Naive thymus-derived CD4-positive, alpha-beta T cell (primary cell): ENCODE measurements around the gene CAMSAP2. TPM values are rescaled to one million over a fixed set of nuclear protein-coding genes. Genes with fewer than 3 reads are reported as not detected.

Experiments used
- ATAC-seq: fragments of 150-1000 bp; cut with Tn5 transposase; 2 replicates; pipeline ENCODE4 v1.10.0; 2021; ENCODE audit warnings: mild to moderate bottlenecking, moderate library complexity
- CTCF ChIA-PET: fragments of 350-600 bp; sonication (Branson Sonifier 250); formaldehyde crosslinking; loops from one replicate; lab custom pipeline; 2021; ENCODE audit warnings: antibody characterized with exemption; lab: Charles Lee
- POLR2A ChIA-PET: fragments of 350-600 bp; sonication (Branson Sonifier 250); formaldehyde crosslinking; loops from one replicate; lab custom pipeline; 2021; ENCODE audit warnings: antibody characterized with exemption, inconsistent platforms; lab: Charles Lee
- DNase-seq, 9 donors: peaks; one replicate each; pipeline versions ENCODE4 v3.0.0 to v3.0.0-alpha.2; 2020 to 2022; ENCODE audit warnings: mixed read lengths in 1 of 9
- H3K27ac ChIP-seq: one replicate; pipeline ENCODE4 v1.7.0; 2013; ENCODE audit warnings: mild to moderate bottlenecking, low read depth, low read length, moderate library complexity
- H3K27me3 ChIP-seq, 2 donors: one replicate each; pipeline ENCODE4 v1.7.0; 2013; ENCODE audit warnings: low read length in 2 of 2, mild to moderate bottlenecking in 2 of 2, moderate library complexity in 2 of 2; ENCODE audit not compliant: control insufficient read depth in 2 of 2, insufficient read depth in 2 of 2
- H3K36me3 ChIP-seq, 3 experiments: 1 replicate in 2 of 3; 2 replicates in 1 of 3; pipeline ENCODE4 v1.7.0; 2013; ENCODE audit warnings: low read length in 3 of 3, mild to moderate bottlenecking in 3 of 3, moderate library complexity in 1 of 3; ENCODE audit not compliant: insufficient read depth in 3 of 3, control insufficient read depth in 2 of 3
- H3K4me1 ChIP-seq, 2 donors: one replicate each; pipeline ENCODE4 v1.7.0; 2013; ENCODE audit warnings: low read length in 2 of 2, mild to moderate bottlenecking in 2 of 2, moderate library complexity in 1 of 2; ENCODE audit not compliant: control insufficient read depth in 2 of 2, insufficient read depth in 2 of 2
- H3K4me3 ChIP-seq: 2 replicates; pipeline ENCODE4 v1.7.0; 2013; ENCODE audit warnings: mild to moderate bottlenecking, low read length
- H3K9me3 ChIP-seq, 3 experiments: 1 replicate in 2 of 3; 2 replicates in 1 of 3; pipeline ENCODE4 v1.7.0; 2013; ENCODE audit warnings: low read length in 3 of 3; ENCODE audit not compliant: control insufficient read depth in 2 of 3
- H3K27ac Mint-ChIP-seq, 9 donors: one replicate each; pipeline ENCODE4 v1.8.0; 2020 to 2022; ENCODE audit warnings: mixed read lengths in 9 of 9, mild to moderate bottlenecking in 8 of 9, moderate library complexity in 5 of 9, inconsistent platforms in 2 of 9
- H3K27me3 Mint-ChIP-seq, 5 donors: one replicate each; pipeline ENCODE4 v1.8.0; 2021 to 2022; ENCODE audit warnings: mixed read lengths in 5 of 5, mild to moderate bottlenecking in 1 of 5
- H3K36me3 Mint-ChIP-seq, 5 donors: one replicate each; pipeline ENCODE4 v1.8.0; 2020 to 2022; ENCODE audit warnings: mixed read lengths in 5 of 5, mild to moderate bottlenecking in 3 of 5, inconsistent platforms in 1 of 5
- H3K4me1 Mint-ChIP-seq, 7 donors: one replicate each; pipeline ENCODE4 v1.8.0; 2020 to 2022; ENCODE audit warnings: mixed read lengths in 7 of 7, mild to moderate bottlenecking in 3 of 7, inconsistent platforms in 1 of 7
- H3K4me3 Mint-ChIP-seq, 10 donors: one replicate each; pipeline ENCODE4 v1.8.0; 2020 to 2022; ENCODE audit warnings: mild to moderate bottlenecking in 10 of 10, mixed read lengths in 10 of 10, moderate library complexity in 6 of 10, inconsistent platforms in 2 of 10
- H3K9me3 Mint-ChIP-seq, 11 donors: one replicate each; pipeline ENCODE4 v1.8.0; 2020 to 2022; ENCODE audit warnings: mixed read lengths in 11 of 11, mild to moderate bottlenecking in 4 of 11, inconsistent platforms in 1 of 11, moderate library complexity in 1 of 11
- intact Hi-C, 2 donors: fragments of 100-400 bp; cut with micrococcal nuclease; formaldehyde crosslinking; loops; one replicate each; pipeline ENCODE4 v1.15.1; 2023
- polyA plus RNA-seq, 2 donors: library from polyadenylated mRNA; unstranded; fragments of 300-500 nt; fragmentation: Illumina TruSeq; gene quantifications; one replicate each; pipeline ENCODE4 v1.2.3, GENCODE V29; 2021
- total RNA-seq, 6 experiments: library from RNA in 5 of 6; stranded (reverse) in 5 of 6; gene quantifications; 1 replicate in 5 of 6; 2 replicates in 1 of 6; pipeline ENCODE4 v1.2.3 and lab custom pipeline; 2021 to 2026

The CAMSAP2 gene
- total and polyA plus RNA-seq, 7 experiments from 2014 or later: 0.36 to 11.4 (median 4.6) TPM

DNA sequence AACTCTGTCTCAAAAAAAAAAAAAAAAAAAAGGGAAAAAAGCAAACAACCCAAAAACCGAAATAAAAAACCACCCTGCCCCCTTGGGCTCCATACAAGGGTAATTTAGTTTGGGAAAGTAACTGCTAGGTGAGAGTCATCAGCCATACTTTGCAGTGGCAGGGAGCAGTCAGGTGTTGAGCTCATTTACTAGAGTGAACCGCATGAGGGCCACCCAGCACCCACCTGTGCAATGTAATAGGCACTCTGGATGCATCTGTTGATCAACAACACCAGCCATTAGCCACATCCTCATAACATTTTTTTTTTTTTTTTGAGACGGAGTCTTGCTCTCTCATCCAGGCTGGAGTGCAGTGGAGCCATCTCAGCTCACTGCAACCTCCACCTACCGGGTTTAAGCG lies 165.1 kb downstream of the CAMSAP2 start:
- Mint-ChIP-seq H3K4me3 (no peak overlapping the region), H3K9me3 (no peaks in the 10 kb centered on the region), H3K36me3 (no peaks in the 10 kb centered on the region), H3K4me1 (peaks cover 4 to 13% (median 8%) of the 10 kb centered on the region in 7 donors), H3K27ac (no peak overlapping the region), H3K27me3 (peaks cover 0 to 37% (median 0%) of the 10 kb centered on the region in 5 donors)
- H3K27me3 ChIP-seq: no peaks in the 10 kb centered on the region
- DNase-seq: no peak
- ChIA-PET POLR2A (no interaction called here), CTCF (no interaction called here)
- H3K27ac ChIP-seq: no peak overlapping the region
- H3K4me1 ChIP-seq: peaks cover 0 to 16% of the 10 kb centered on the region in 2 donors
- ATAC-seq: no peak
- intact Hi-C loops: no loop called here
- no peaks in the 10 kb centered on the region for H3K36me3 ChIP-seq
- H3K9me3 ChIP-seq: no peaks in the 10 kb centered on the region
- no peak overlapping the region for H3K4me3 ChIP-seq

DNA sequence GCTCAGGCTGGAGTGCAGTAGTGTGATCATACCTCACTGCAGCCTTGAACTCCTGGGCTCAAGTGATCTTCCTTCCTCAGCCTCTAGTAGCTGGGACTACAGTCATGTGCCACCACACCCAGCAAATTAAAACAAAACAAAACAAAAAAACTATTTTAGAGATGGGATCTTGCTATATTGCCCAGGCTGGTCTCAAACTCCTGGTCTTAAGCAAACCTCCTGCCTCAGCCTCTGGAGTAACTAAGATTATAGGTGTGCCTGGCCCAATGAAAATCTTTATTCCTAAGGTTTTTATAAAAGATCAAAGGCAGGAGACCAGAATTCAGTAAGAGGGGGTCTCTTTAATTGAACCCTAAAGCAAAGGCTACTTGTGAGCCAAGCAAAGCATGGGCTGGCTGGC lies 166.1 kb downstream of the CAMSAP2 start:
- no peak overlapping the region for H3K27ac Mint-ChIP-seq
- no peaks in the 10 kb centered on the region for H3K9me3 Mint-ChIP-seq
- Histone ChIP-seq H3K4me1 (peaks cover 0 to 16% of the 10 kb centered on the region in 2 donors), H3K9me3 (no peaks in the 10 kb centered on the region), H3K36me3 (no peaks in the 10 kb centered on the region), H3K4me3 (no peak overlapping the region), H3K27me3 (no peaks in the 10 kb centered on the region), H3K27ac (no peak overlapping the region)
- H3K27me3 Mint-ChIP-seq: peaks cover 0 to 37% (median 0%) of the 10 kb centered on the region in 5 donors
- H3K36me3 Mint-ChIP-seq: no peaks in the 10 kb centered on the region
- POLR2A ChIA-PET: no interaction called here
- H3K4me3 Mint-ChIP-seq: no peak overlapping the region
- ATAC-seq (no peak), DNase-seq (no peak)
- intact Hi-C loops: no loop called here
- CTCF ChIA-PET: no interaction called here
- peaks cover 4 to 12% (median 8%) of the 10 kb centered on the region in 7 donors for H3K4me1 Mint-ChIP-seq

DNA sequence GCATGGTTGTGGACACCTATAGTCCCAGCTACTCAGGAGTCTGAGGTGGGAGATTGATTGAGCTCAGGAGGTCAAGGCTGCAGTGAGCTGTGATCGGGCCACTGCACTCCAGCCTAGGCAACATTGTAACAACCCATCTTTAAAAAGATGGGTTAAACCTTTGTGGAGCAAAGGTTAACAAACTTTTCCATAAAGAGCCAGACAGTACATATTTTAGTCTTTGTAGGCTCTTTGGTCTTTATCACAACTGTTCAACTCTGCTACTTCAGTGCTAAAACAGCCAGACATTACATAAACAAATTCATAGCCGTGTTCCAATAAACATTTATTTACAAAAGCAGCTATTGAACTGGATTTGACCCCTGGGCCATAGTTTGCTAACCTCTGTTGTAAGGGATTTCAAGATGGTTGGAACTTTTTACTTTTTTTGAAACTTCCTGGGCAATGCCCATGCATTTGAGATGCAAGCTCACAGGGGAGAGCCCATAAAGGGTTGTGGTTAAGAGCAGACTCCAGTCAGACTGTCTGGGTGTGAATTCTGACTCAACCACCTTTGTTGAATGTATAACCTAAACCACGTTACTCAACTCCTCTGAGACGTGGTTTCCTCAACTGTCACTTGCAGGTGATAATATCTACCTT lies 166.8 kb downstream of the CAMSAP2 start:
- H3K4me3 Mint-ChIP-seq: no peak overlapping the region

DNA sequence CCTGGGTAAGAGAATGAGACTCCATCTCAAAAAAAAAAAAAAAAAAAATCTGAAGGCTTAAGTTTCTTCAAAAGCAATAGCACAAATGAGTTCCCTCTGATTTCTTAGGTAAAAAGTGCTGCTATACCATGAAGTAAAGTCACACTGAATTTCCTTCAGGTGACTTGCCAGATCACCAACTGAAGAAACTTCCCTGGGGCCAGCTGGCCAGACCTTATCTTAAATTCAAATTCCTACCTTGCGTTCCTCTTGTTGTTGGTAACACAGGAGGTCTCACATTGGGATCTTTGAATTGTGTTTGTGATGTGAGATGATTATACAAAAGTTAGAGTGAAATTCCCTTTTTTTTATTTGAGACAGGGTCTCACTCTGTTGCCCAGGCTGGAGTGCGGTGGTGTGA lies 167.8 kb downstream of the CAMSAP2 start:
- Mint-ChIP-seq H3K36me3 (no peaks in the 10 kb centered on the region), H3K4me1 (peaks cover 4 to 12% (median 8%) of the 10 kb centered on the region in 7 donors), H3K4me3 (no peak overlapping the region), H3K27me3 (peaks cover 0 to 37% (median 0%) of the 10 kb centered on the region in 5 donors), H3K9me3 (no peaks in the 10 kb centered on the region), H3K27ac (no peak overlapping the region)
- intact Hi-C loops: no loop called here
- DNase-seq (no peak), ATAC-seq (no peak)
- ChIA-PET POLR2A (no interaction called here), CTCF (interaction anchor here (0.6 to 0.7 kb wide), 2 partner anchors 20 to 1635 kb away, joined by 3 to 5 read pairs; no protein-coding TSS in a partner anchor)
- no peaks in the 10 kb centered on the region for H3K9me3 ChIP-seq
- H3K27ac ChIP-seq: no peak overlapping the region
- H3K36me3 ChIP-seq: no peaks in the 10 kb centered on the region
- no peak overlapping the region for H3K4me3 ChIP-seq
- peaks cover 0 to 16% of the 10 kb centered on the region in 2 donors for H3K4me1 ChIP-seq
- no peaks in the 10 kb centered on the region for H3K27me3 ChIP-seq

More for the DNA sequence above, 166.8 kb downstream of the CAMSAP2 start:
- peak in 1 of 9 donors; percentile 31 for DNase-seq
- H3K27ac ChIP-seq: no peak overlapping the region
- H3K36me3 ChIP-seq: no peaks in the 10 kb centered on the region
- H3K27me3 Mint-ChIP-seq: peaks cover 0 to 40% (median 0%) of the 10 kb centered on the region in 5 donors
- ChIA-PET CTCF (no interaction called here), POLR2A (interaction anchor here (0.7 kb wide), 1 partner anchor 18 kb away, joined by 3 read pairs; no protein-coding TSS in a partner anchor)
- peak; percentile 88 for ATAC-seq
- intact Hi-C loops: no loop called here
- H3K4me1 ChIP-seq: peaks cover 0 to 16% of the 10 kb centered on the region in 2 donors
- H3K9me3 Mint-ChIP-seq: no peaks in the 10 kb centered on the region
- H3K36me3 Mint-ChIP-seq: no peaks in the 10 kb centered on the region
- H3K9me3 ChIP-seq: no peaks in the 10 kb centered on the region
- peaks cover 4 to 12% (median 8%) of the 10 kb centered on the region in 7 donors for H3K4me1 Mint-ChIP-seq
- no peak overlapping the region for H3K27ac Mint-ChIP-seq
- H3K27me3 ChIP-seq: no peaks in the 10 kb centered on the region
- no peak overlapping the region for H3K4me3 ChIP-seq

DNA sequence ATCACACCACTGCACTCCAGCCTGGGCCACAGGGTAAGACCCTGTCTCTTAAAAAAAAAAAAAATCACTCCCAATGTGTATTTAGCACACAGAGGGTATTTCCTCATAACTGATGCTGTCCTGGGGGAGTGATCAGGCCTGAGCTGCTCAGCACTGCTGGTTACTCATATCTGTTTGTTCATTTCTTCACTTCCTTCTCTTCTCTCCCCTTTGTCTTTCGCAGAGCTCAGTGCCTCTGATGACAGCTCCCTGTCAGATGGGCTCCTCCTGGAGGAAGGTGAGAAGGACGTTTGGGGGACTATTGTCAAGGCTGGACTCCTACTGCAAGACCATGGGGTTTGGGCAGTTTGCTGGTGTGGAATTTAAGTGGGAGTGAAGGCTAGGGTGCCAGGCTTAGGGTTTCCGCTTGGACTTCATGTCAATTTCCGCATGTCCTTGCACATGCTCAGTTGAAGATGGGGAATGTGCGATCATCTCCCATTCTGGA lies 169.0 kb downstream of the CAMSAP2 start:
- POLR2A ChIA-PET: no interaction called here
- no peaks in the 10 kb centered on the region for H3K9me3 ChIP-seq
- no peak overlapping the region for H3K4me3 ChIP-seq
- Mint-ChIP-seq H3K36me3 (no peaks in the 10 kb centered on the region), H3K27me3 (peaks cover 0 to 36% (median 0%) of the 10 kb centered on the region in 5 donors), H3K4me3 (no peak overlapping the region), H3K27ac (peak overlapping the region in 1 of 9 donors; percentile 51), H3K4me1 (peaks cover 4 to 12% (median 8%) of the 10 kb centered on the region in 7 donors), H3K9me3 (no peaks in the 10 kb centered on the region)
- CTCF ChIA-PET: no interaction called here
- H3K27ac ChIP-seq: no peak overlapping the region
- no peaks in the 10 kb centered on the region for H3K27me3 ChIP-seq
- H3K36me3 ChIP-seq: no peaks in the 10 kb centered on the region
- intact Hi-C loops: no loop called here
- DNase-seq (no peak), ATAC-seq (peak; percentile 43)
- H3K4me1 ChIP-seq: peaks cover 0 to 16% of the 10 kb centered on the region in 2 donors

DNA sequence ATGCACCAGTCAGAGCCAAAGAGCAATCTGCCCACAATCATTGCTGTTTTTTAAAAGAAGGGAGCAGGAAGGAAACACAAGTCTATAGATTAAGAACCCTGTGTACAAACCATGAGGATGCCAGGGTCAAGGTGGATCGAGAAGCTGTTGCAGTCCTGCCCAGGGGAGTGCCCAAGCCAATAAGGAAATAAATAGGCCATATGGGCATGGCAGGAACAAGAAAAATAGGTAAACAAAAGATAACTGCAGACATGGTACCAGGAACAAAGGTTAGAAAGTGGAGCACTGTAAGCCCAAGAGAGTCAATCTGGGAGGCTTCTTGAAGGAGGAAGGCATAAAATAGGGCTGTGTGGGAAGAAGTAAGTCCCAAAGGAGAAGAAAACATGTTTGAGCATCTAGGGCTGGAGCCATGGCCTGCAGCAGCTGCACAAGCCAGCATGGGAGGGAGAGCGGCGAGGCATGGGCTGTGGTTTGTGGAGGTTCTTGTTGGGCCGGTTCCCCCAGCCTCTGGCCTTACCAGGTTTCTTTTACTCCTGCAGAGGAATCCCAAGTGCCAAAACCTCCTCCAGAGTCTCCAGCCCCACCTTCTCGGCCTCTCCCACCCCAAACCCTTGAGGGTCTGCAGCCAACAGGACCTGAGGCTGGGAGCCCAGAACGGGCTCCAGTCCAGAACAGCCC lies 169.6 kb downstream of the CAMSAP2 start:
- Mint-ChIP-seq H3K9me3 (no peaks in the 10 kb centered on the region), H3K4me1 (peaks cover 4 to 12% (median 8%) of the 10 kb centered on the region in 7 donors), H3K27ac (no peak overlapping the region), H3K4me3 (no peak overlapping the region), H3K36me3 (no peaks in the 10 kb centered on the region), H3K27me3 (peaks cover 0 to 32% (median 0%) of the 10 kb centered on the region in 5 donors)
- Histone ChIP-seq H3K9me3 (no peaks in the 10 kb centered on the region), H3K36me3 (no peaks in the 10 kb centered on the region), H3K4me3 (no peak overlapping the region), H3K4me1 (peaks cover 0 to 16% of the 10 kb centered on the region in 2 donors), H3K27me3 (no peaks in the 10 kb centered on the region), H3K27ac (no peak overlapping the region)
- intact Hi-C loops: no loop called here
- POLR2A ChIA-PET: no interaction called here
- DNase-seq: no peak
- CTCF ChIA-PET: no interaction called here
- ATAC-seq: no peak
